K562 (cell line): ENCODE results near the gene FRMPD4. TPM values are rescaled to one million over a fixed set of nuclear protein-coding genes. Genes with fewer than 3 reads are reported as not detected.

Experiments used
- CGGBP1 ChIP-seq: fragments of 250-450 bp; sonication (Bioruptor Pico); IDR thresholded peaks from 2 replicates; pipeline ENCODE4 v1.9.0; 2021; ENCODE audit warnings: mild to moderate bottlenecking
- CTCF ChIP-seq, 3 experiments: IDR thresholded peaks in 2 of 3; conservative IDR thresholded peaks in 1 of 3; 2 replicates each; pipeline ENCODE4 v1.5.1; 2011 to 2012; ENCODE audit warnings: low read length in 3 of 3, mild to moderate bottlenecking in 3 of 3, control low read depth in 2 of 3, improper control_type of control experiment in 1 of 3, inconsistent platforms in 1 of 3, low read depth in 1 of 3, mixed read lengths in 1 of 3, moderate library complexity in 1 of 3; ENCODE audit not compliant: insufficient read depth in 2 of 3
- E2F8 ChIP-seq: fragments of 450-650 bp; IDR thresholded peaks from 2 replicates; pipeline ENCODE4 v1.7.1; 2018; ENCODE audit warnings: mild to moderate bottlenecking, low read depth; ENCODE audit not compliant: partially characterized antibody
- ERF ChIP-seq: fragments of 450-650 bp; formaldehyde crosslinking; IDR thresholded peaks from 2 replicates; pipeline ENCODE4 v1.4.0; 2020; ENCODE audit warnings: mild to moderate bottlenecking, mixed read lengths
- NR2F6 ChIP-seq: fragments of 450-650 bp; formaldehyde crosslinking; IDR thresholded peaks from 2 replicates; pipeline ENCODE4 v1.4.0; 2020; ENCODE audit warnings: mild to moderate bottlenecking
- RNF2 ChIP-seq: sonication (generic); IDR thresholded peaks from 2 replicates; pipeline ENCODE4 v1.6.1; 2016
- SMARCE1 ChIP-seq: fragments of 450-650 bp; IDR thresholded peaks from 2 replicates; pipeline ENCODE4 v1.7.1; 2016; ENCODE audit warnings: mild to moderate bottlenecking
- ZC3H11A ChIP-seq: IDR thresholded peaks from 2 replicates; pipeline ENCODE4 v1.6.1; 2012; ENCODE audit warnings: low read depth, low read length, improper control_type of control experiment
- ZNF592 ChIP-seq: fragments of 450-650 bp; IDR thresholded peaks from 2 replicates; pipeline ENCODE4 v1.6.1; 2017; ENCODE audit warnings: antibody characterized with exemption, mild to moderate bottlenecking
- polyA plus RNA-seq, 8 experiments: library from polyadenylated mRNA; depleted of rRNA in 4 of 8; stranded (reverse) in 5 of 8; unstranded in 3 of 8; fragments of >200 nt; fragmentation: Nextera tagmentation in 2 of 8; fragmentation: Illumina TruSeq in 1 of 8; extraction: Ambion mirVana in 2 of 8; extraction: Trizol in 1 of 8; gene quantifications; 2 replicates each; pipeline versions ENCODE4 v1.2.1 to v1.2.3, GENCODE V29; 2011 to 2014; ENCODE audit warnings: inconsistent platforms in 1 of 8, missing spikeins in 1 of 8
- total RNA-seq, 7 experiments: library from RNA; depleted of rRNA in 6 of 7; stranded (reverse); fragments of >200 nt in 6 of 7; fragmentation: Illumina TruSeq in 2 of 7; extraction: Trizol in 2 of 7; gene quantifications; 2 replicates each; pipeline versions ENCODE4 v1.2.1 to v1.2.3, GENCODE V29; 2011 to 2021; ENCODE audit warnings: low replicate concordance in 1 of 7
- TF ChIP-seq, protein P1 (sequence below): fragments of 450-650 bp; formaldehyde crosslinking; IDR thresholded peaks from 2 replicates; pipeline ENCODE4 v1.4.0; 2020; ENCODE audit warnings: mild to moderate bottlenecking, mixed read lengths
- TF ChIP-seq, protein P2 (sequence below): IDR thresholded peaks from 2 replicates; pipeline ENCODE4 v1.6.1; 2016; ENCODE audit warnings: missing genetic modification characterization, missing compliant biosample characterization

The FRMPD4 gene
- total and polyA plus RNA-seq, 9 of the 15 experiments (the other 6 are each of a cell fraction or from before 2014, with no cell fraction given), result not detected

DNA sequence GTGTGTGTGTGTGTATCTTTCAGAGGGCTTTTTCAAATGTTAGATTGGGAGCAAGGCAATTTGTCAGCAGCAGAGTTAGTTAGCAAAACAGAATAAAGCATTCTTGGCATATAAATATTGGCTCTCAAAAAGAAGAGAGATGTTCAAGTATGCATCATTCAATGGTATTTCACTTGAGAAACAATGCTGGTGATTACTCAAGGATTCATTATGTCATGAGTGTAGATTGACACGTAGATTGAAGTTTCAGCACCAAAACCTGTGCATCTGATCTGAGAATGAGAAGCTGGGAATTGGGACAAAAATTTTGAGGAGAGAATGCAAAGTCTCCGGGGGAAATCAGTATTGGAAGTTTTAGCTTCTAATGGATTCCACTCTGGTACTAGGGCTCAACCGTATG is 241.4 kb downstream of the FRMPD4 start (continued):
- no peak for TF ChIP-seq SMARCE1
- TF ChIP-seq ERF, result no peak
- no peak for TF ChIP-seq ZC3H11A
- no peak for TF ChIP-seq ZNF592
- no peak for TF ChIP-seq NR2F6 (CRISPR knock-in tag)
- TF ChIP-seq RNF2, result no peak
- TF ChIP-seq, protein P1, sequence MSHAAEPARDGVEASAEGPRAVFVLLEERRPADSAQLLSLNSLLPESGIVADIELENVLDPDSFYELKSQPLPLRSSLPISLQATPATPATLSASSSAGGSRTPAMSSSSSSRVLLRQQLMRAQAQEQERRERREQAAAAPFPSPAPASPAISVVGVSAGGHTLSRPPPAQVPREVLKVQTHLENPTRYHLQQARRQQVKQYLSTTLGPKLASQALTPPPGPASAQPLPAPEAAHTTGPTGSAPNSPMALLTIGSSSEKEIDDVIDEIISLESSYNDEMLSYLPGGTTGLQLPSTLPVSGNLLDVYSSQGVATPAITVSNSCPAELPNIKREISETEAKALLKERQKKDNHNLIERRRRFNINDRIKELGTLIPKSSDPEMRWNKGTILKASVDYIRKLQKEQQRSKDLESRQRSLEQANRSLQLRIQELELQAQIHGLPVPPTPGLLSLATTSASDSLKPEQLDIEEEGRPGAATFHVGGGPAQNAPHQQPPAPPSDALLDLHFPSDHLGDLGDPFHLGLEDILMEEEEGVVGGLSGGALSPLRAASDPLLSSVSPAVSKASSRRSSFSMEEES (CRISPR knock-in tag), result no peak
- TF ChIP-seq, protein P2, sequence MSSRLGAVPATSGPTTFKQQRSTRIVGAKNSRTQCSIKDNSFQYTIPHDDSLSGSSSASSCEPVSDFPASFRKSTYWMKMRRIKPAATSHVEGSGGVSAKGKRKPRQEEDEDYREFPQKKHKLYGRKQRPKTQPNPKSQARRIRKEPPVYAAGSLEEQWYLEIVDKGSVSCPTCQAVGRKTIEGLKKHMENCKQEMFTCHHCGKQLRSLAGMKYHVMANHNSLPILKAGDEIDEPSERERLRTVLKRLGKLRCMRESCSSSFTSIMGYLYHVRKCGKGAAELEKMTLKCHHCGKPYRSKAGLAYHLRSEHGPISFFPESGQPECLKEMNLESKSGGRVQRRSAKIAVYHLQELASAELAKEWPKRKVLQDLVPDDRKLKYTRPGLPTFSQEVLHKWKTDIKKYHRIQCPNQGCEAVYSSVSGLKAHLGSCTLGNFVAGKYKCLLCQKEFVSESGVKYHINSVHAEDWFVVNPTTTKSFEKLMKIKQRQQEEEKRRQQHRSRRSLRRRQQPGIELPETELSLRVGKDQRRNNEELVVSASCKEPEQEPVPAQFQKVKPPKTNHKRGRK, result no peak
- no peak for TF ChIP-seq CGGBP1 (CRISPR knock-in tag)
- no peak for TF ChIP-seq E2F8
- TF ChIP-seq CTCF (IDR thresholded peaks at IDR 0.05 in 2 of 3, conservative IDR thresholded peaks at IDR 0.05 in 1 of 3; ENCODE audit: insufficient read depth in 2 of 3, low read depth in 1 of 3, low read length in 3 of 3), result no peak
